GM23338 (cell line): ENCODE data around the gene FAM163A. TPM values are rescaled to one million over a fixed set of nuclear protein-coding genes. Genes with fewer than 3 reads are reported as not detected.

Source experiments
- ATAC-seq: fragments of 200-7000 bp; cut with Tn5 transposase; 3 replicates; pipeline ENCODE4 v1.9.1; 2020
- DNase-seq: peaks from one replicate; pipeline ENCODE4 v3.0.0-alpha.2; 2015; ENCODE audit warnings: low spot score
- H2AFZ ChIP-seq: fragments of 200-600 bp; sonication (generic); 2 replicates; pipeline ENCODE4 v1.8.0; 2016; ENCODE audit warnings: antibody characterized with exemption, mild to moderate bottlenecking, moderate library complexity
- H3F3A ChIP-seq: fragments of 200-600 bp; sonication (generic); replicated peaks from 2 replicates; pipeline ENCODE4 v1.8.0; 2017; ENCODE audit warnings: antibody characterized with exemption, mixed run types, low read depth
- H3K27ac ChIP-seq: fragments of 200-600 bp; sonication (generic); 2 replicates; pipeline ENCODE4 v1.6.1; 2016; ENCODE audit warnings: low read depth
- H3K27me3 ChIP-seq: fragments of 200-600 bp; sonication (generic); 2 replicates; pipeline ENCODE4 v1.8.0; 2016; ENCODE audit warnings: mild to moderate bottlenecking, mixed run types, moderate library complexity; ENCODE audit not compliant: insufficient read depth
- H3K36me3 ChIP-seq: fragments of 200-600 bp; sonication (generic); 2 replicates; pipeline ENCODE4 v1.8.0; 2016; ENCODE audit warnings: mild to moderate bottlenecking; ENCODE audit not compliant: insufficient read depth
- H3K4me1 ChIP-seq: fragments of 200-600 bp; sonication (generic); 2 replicates; pipeline ENCODE4 v1.8.0; 2016; ENCODE audit warnings: mild to moderate bottlenecking, moderate library complexity; ENCODE audit not compliant: insufficient read depth
- H3K4me2 ChIP-seq: fragments of 200-600 bp; sonication (generic); 2 replicates; pipeline ENCODE4 v1.7.1; 2017; ENCODE audit warnings: mixed run types
- H3K4me3 ChIP-seq: fragments of 200-600 bp; sonication (generic); 2 replicates; pipeline ENCODE4 v1.6.1; 2016; ENCODE audit warnings: mixed run types
- H3K79me2 ChIP-seq: fragments of 200-600 bp; sonication (generic); replicated peaks from 2 replicates; pipeline ENCODE4 v1.8.0; 2017; ENCODE audit warnings: mild to moderate bottlenecking; ENCODE audit not compliant: insufficient read depth
- H3K9me2 ChIP-seq: fragments of 200-600 bp; sonication (generic); 2 replicates; pipeline ENCODE4 v1.8.0; 2017; ENCODE audit not compliant: insufficient read depth
- H4K20me1 ChIP-seq: fragments of 200-600 bp; sonication (generic); replicated peaks from 2 replicates; pipeline ENCODE4 v1.8.0; 2017; ENCODE audit warnings: mild to moderate bottlenecking; ENCODE audit not compliant: insufficient read depth
- H3K27ac Mint-ChIP-seq: 2 replicates; pipeline ENCODE4 v1.8.0; 2020; ENCODE audit warnings: inconsistent platforms, mild to moderate bottlenecking, moderate library complexity, mixed read lengths
- H3K27me3 Mint-ChIP-seq: 3 replicates; pipeline ENCODE4 v1.8.0; 2022; ENCODE audit warnings: low read depth, mild to moderate bottlenecking, moderate library complexity, mixed read lengths, inconsistent platforms; ENCODE audit not compliant: insufficient read depth, poor library complexity
- H3K36me3 Mint-ChIP-seq: 3 replicates; pipeline ENCODE4 v1.8.0; 2021; ENCODE audit warnings: low read depth, mild to moderate bottlenecking, inconsistent platforms, moderate library complexity, mixed read lengths
- H3K4me1 Mint-ChIP-seq: 3 replicates; pipeline ENCODE4 v1.8.0; 2020; ENCODE audit warnings: mild to moderate bottlenecking, inconsistent platforms, mixed read lengths
- H3K4me3 Mint-ChIP-seq: 3 replicates; pipeline ENCODE4 v1.8.0; 2021; ENCODE audit warnings: moderate library complexity, mild to moderate bottlenecking, inconsistent platforms, mixed read lengths
- H3K9me3 Mint-ChIP-seq: 3 replicates; pipeline ENCODE4 v1.8.0; 2020; ENCODE audit warnings: moderate library complexity, mild to moderate bottlenecking, inconsistent platforms, mixed read lengths
- CREB1 ChIP-seq: fragments of 250-450 bp; sonication (Bioruptor Pico); IDR thresholded peaks from 2 replicates; pipeline ENCODE4 v1.5.0; 2020; ENCODE audit warnings: low read depth, mild to moderate bottlenecking, moderate library complexity
- EZH2 ChIP-seq: fragments of 200-600 bp; sonication (generic); IDR thresholded peaks from one replicate; pipeline ENCODE4 v1.8.0; 2017; ENCODE audit warnings: antibody characterized with exemption, mild to moderate bottlenecking, low read depth; ENCODE audit not compliant: unreplicated experiment
- EZH2phosphoT487 ChIP-seq: fragments of 200-600 bp; sonication (generic); IDR thresholded peaks from one replicate; pipeline ENCODE4 v1.8.1; 2018; ENCODE audit warnings: antibody characterized with exemption; ENCODE audit not compliant: unreplicated experiment
- JUNB ChIP-seq: IDR thresholded peaks from one replicate; pipeline ENCODE4 v1.6.1; 2016; ENCODE audit warnings: antibody characterized with exemption; ENCODE audit not compliant: unreplicated experiment
- NANOG ChIP-seq: IDR thresholded peaks from 2 replicates; pipeline ENCODE4 v1.6.1; 2016; ENCODE audit warnings: antibody characterized with exemption, borderline replicate concordance
- POLR2AphosphoS5 ChIP-seq: IDR thresholded peaks from 2 replicates; pipeline ENCODE4 v1.6.1; 2016; ENCODE audit warnings: antibody characterized with exemption, low read depth
- STAT1 ChIP-seq: IDR thresholded peaks from one replicate; pipeline ENCODE4 v1.6.1; 2016; ENCODE audit warnings: antibody characterized with exemption; ENCODE audit not compliant: unreplicated experiment
- ZNF114 ChIP-seq: fragments of 250-450 bp; sonication (Bioruptor Pico); IDR thresholded peaks from 2 replicates; pipeline ENCODE4 v1.5.0; 2020; ENCODE audit warnings: mild to moderate bottlenecking, moderate library complexity
- ZNF331 ChIP-seq: fragments of 250-450 bp; sonication (Bioruptor Pico); IDR thresholded peaks from 2 replicates; pipeline ENCODE4 v1.5.0; 2020; ENCODE audit warnings: low read depth, mild to moderate bottlenecking, moderate library complexity
- ZNF462 ChIP-seq: fragments of 250-450 bp; sonication (Bioruptor Pico); IDR thresholded peaks from 2 replicates; pipeline ENCODE4 v1.5.0; 2020; ENCODE audit warnings: mild to moderate bottlenecking, moderate library complexity
- polyA plus RNA-seq: library from polyadenylated mRNA; unstranded; fragments of >200 nt; fragmentation: Nextera tagmentation; extraction: Ambion mirVana; gene quantifications from 2 replicates; pipeline ENCODE4 v1.2.1, GENCODE V29; 2016
- total RNA-seq: library from RNA; depleted of rRNA; stranded (reverse); fragments of >200 nt; shearing (Covaris generic); gene quantifications from 2 replicates; pipeline ENCODE4 v1.2.3, GENCODE V29; 2014
- TF ChIP-seq, protein P1 (sequence below): IDR thresholded peaks from 2 replicates; pipeline ENCODE4 v1.6.1; 2016; ENCODE audit warnings: antibody characterized with exemption
- TF ChIP-seq, protein P2 (sequence below): IDR thresholded peaks from one replicate; pipeline ENCODE4 v1.6.1; 2018; ENCODE audit warnings: antibody characterized with exemption; ENCODE audit not compliant: unreplicated experiment
- TF ChIP-seq, protein P3 (sequence below), 2 experiments: fragments of 200-600 bp in 1 of 2; sonication (generic) in 1 of 2; conservative IDR thresholded peaks; 2 replicates each; pipeline versions ENCODE4 v1.5.1 to v1.6.1; 2016 to 2017; ENCODE audit warnings: antibody characterized with exemption in 2 of 2, low read depth in 2 of 2, mild to moderate bottlenecking in 2 of 2, moderate library complexity in 1 of 2

FAM163A gene
- total and polyA plus RNA-seq, 2 experiments from 2014 or later: not detected

DNA sequence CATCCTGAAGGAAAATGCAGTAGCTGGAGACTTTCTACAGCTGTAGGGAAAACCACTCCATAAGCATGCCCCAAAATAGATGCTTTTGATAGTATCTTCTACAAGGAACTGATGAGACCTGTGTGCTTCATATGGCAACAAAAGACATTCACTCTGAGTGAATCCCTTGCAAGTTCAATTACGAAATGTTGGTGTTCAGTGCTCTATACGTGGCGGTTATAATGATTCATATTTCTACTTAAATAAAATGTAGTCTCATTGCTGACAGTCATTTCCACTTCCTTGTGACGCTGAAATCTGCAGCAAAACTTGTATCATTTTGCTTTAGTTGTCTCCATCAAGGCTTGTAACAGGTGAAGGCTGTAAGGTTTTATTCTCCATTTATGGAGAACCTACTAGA, 113.9 kb downstream of the FAM163A start:
- TF ChIP-seq EZH2 (no peak), POLR2AphosphoS5 (no peak), STAT1 (no peak), ZNF462 (CRISPR knock-in tag) (no peak), JUNB (no peak), EZH2phosphoT487 (no peak), ZNF114 (CRISPR knock-in tag) (no peak), CREB1 (CRISPR knock-in tag) (no peak), ZNF331 (CRISPR knock-in tag) (no peak), NANOG (no peak)
- TF ChIP-seq, protein P1, sequence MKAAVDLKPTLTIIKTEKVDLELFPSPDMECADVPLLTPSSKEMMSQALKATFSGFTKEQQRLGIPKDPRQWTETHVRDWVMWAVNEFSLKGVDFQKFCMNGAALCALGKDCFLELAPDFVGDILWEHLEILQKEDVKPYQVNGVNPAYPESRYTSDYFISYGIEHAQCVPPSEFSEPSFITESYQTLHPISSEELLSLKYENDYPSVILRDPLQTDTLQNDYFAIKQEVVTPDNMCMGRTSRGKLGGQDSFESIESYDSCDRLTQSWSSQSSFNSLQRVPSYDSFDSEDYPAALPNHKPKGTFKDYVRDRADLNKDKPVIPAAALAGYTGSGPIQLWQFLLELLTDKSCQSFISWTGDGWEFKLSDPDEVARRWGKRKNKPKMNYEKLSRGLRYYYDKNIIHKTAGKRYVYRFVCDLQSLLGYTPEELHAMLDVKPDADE: no peak
- TF ChIP-seq, protein P2, sequence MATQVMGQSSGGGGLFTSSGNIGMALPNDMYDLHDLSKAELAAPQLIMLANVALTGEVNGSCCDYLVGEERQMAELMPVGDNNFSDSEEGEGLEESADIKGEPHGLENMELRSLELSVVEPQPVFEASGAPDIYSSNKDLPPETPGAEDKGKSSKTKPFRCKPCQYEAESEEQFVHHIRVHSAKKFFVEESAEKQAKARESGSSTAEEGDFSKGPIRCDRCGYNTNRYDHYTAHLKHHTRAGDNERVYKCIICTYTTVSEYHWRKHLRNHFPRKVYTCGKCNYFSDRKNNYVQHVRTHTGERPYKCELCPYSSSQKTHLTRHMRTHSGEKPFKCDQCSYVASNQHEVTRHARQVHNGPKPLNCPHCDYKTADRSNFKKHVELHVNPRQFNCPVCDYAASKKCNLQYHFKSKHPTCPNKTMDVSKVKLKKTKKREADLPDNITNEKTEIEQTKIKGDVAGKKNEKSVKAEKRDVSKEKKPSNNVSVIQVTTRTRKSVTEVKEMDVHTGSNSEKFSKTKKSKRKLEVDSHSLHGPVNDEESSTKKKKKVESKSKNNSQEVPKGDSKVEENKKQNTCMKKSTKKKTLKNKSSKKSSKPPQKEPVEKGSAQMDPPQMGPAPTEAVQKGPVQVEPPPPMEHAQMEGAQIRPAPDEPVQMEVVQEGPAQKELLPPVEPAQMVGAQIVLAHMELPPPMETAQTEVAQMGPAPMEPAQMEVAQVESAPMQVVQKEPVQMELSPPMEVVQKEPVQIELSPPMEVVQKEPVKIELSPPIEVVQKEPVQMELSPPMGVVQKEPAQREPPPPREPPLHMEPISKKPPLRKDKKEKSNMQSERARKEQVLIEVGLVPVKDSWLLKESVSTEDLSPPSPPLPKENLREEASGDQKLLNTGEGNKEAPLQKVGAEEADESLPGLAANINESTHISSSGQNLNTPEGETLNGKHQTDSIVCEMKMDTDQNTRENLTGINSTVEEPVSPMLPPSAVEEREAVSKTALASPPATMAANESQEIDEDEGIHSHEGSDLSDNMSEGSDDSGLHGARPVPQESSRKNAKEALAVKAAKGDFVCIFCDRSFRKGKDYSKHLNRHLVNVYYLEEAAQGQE: no peak
- TF ChIP-seq, protein P3, sequence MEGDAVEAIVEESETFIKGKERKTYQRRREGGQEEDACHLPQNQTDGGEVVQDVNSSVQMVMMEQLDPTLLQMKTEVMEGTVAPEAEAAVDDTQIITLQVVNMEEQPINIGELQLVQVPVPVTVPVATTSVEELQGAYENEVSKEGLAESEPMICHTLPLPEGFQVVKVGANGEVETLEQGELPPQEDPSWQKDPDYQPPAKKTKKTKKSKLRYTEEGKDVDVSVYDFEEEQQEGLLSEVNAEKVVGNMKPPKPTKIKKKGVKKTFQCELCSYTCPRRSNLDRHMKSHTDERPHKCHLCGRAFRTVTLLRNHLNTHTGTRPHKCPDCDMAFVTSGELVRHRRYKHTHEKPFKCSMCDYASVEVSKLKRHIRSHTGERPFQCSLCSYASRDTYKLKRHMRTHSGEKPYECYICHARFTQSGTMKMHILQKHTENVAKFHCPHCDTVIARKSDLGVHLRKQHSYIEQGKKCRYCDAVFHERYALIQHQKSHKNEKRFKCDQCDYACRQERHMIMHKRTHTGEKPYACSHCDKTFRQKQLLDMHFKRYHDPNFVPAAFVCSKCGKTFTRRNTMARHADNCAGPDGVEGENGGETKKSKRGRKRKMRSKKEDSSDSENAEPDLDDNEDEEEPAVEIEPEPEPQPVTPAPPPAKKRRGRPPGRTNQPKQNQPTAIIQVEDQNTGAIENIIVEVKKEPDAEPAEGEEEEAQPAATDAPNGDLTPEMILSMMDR (conservative IDR thresholded peaks at IDR 0.05; ENCODE audit: low read depth in 2 of 2): no peak
- Mint-ChIP-seq H3K36me3 (no peaks in the 10 kb centered on the region), H3K4me1 (peaks cover 6% of the 10 kb centered on the region), H3K27ac (no peak overlapping the region), H3K9me3 (no peaks in the 10 kb centered on the region), H3K27me3 (no peaks in the 10 kb centered on the region), H3K4me3 (no peak overlapping the region)
- Histone ChIP-seq H3K27me3 (no peaks in the 10 kb centered on the region), H3K27ac (no peak overlapping the region), H3K4me3 (no peak overlapping the region), H3F3A (no peaks in the 10 kb centered on the region), H3K4me1 (no peaks in the 10 kb centered on the region), H3K4me2 (no peak overlapping the region), H3K79me2 (no peaks in the 10 kb centered on the region), H3K36me3 (peaks cover 5% of the 10 kb centered on the region; the same call in 1 of the 2 replicates), H4K20me1 (no peaks in the 10 kb centered on the region; the same call in 1 of the 2 replicates), H2AFZ (no peak overlapping the region), H3K9me2 (no peaks in the 10 kb centered on the region)
- DNase-seq (no peak), ATAC-seq (no peak)
